HG03575 (cell line): Measurements from ENCODE around the gene L3MBTL4.
"Not testable (repeated sequence)": the region's sequence is repeated elsewhere in the genome, so short reads cannot be mapped to it uniquely, and the experiment has no call there.

Experiments
- ATAC-seq: cut with Tn5 transposase; IDR thresholded peaks from one replicate; pipeline ENCODE4 v1.9.1; 2021; ENCODE audit not compliant: unreplicated experiment, insufficient number of reproducible peaks, low FRiP score; ENCODE audit errors: extremely low read depth

The L3MBTL4 gene

DNA sequence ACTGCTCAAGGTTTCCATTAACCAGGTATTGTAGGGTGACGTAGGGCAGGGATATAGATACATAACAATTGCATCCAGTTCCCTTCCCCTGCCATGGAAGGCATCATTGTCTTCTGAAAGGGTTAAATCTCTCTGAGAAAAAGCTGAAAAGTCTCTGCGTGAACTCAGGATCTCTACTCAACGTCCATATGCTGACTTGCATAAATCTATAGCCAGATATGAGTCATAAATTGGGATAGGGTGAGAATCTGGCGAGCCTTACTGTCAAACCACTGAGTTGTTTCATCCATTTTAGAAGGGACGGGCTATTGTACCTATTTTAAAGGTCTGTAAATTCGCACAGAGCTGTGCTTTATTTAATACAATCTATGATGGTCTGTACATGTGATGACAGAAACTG lies 258.3 kb downstream of the L3MBTL4 start:
- ATAC-seq, result no peak

DNA sequence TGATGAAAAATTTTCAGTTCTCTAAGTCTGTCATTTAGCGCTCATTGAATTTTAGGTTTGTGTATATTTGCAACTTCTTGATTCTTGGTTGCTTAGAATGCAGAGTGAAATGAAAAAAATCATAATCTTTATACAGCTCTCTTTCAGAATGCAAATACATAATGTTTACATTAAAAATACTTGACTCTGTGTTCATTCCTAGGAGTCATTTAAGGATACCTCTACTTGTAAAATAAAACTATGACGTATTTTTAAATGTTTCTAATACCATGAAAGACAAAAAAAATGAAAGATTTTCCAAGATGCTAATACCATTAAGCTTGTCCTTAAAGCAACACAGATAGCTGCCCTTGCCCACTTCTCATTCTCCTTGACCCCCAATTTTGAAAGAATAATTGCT lies 259.0 kb downstream of the L3MBTL4 start:
- ATAC-seq, result no peak

DNA sequence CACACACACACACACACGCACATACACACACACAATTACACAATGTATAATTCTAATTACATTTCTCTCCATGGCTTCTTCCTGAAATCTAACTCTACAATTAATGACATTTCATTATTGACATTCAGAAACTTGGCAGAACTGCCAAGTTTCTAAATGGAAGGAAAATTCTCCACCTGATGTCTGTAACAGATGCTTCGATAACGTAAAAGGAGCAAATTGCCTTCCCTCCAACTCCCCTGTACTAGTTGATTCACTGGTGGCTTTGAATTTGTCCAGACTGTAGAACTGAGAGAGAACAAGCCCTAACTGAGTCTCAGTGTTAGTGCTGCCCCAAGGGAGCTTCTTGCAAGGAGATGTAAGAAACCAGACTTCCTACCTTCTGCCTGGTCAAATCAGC lies 264.3 kb downstream of the L3MBTL4 start:
- ATAC-seq, result no peak

DNA sequence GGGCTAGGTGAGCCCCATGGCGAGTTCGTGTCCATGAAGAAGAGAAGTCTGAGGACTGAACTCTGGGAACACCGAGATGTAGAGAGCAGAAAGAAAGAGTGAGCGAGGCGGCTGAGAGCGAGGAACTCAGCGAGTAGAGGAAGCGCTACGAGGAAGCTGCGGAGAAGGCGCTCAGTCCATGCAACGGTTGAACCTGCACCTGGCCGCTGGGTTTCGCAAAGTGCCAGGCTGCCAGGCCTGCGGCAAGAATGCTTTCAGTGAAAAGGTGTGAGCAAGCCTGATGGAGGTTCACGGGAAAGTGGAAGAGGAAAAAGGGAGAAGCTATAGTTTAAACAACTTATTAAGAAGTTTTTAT lies 268.4 kb downstream of the L3MBTL4 start:
- no peak for ATAC-seq

DNA sequence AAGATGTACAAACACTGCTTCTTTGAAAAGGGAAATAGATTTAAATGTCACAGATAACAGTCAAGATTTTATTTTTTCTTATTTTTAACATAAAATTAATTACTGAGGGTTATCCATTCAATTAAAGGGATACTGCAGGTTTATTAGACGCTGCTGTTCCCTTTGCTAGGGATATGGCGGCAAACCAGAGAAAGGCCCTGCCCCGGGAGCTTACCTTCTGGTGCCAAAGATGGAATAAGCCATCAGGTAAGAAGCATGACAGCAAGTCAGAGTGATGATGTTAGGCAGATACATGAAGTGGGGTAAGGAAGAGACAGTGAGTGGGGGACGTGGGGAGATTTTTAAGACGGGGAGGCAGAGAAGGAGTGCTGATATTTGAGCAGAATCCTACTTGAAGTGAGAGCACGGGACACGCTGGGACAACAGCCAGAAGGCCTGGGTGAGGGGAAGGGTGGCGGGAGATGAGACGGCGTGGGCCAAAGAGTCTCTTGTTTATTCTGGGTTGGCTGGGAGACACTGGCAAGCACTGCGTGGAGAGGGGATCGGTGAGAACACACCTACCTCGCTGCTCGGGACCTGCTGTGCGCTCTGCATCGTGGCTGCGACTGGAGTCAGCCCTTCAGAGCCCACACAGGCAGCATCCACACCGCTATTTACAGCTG lies 268.9 kb downstream of the L3MBTL4 start:
- no peak for ATAC-seq

DNA sequence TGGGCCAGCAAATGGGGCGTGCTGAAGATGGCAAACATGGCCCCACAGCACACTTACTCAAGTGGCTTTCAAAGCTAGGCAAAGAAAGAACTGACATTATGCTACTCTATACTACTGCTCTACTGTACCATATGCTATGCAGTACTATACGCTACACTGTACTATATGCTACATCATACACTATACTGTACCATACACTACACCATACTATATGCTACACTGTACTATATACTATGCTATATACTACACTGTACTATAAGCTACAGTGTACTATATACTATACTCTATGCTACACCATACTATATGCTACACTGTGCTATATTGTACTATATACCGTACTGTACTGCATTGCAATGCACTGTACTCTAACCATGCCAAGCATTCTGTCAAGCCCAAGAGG lies 275.7 kb downstream of the L3MBTL4 start:
- no peak for ATAC-seq

DNA sequence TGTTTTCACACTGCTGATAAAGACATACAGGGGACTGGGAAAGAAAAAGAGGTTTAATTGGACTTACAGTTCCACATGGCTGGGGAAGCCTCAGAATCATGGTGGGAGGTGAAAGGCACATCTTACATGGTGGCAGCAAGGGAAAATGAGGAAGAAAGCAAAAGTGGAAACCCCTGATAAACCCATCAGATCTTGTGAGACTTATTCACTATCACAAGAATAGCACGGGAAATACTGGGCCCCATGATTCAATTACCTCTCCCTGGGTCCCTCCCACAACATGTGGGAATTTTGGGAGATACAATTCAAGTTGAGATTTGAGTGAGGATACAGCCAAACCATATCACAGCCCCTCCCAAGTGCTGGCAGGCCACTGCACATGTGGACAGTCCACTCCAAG lies 278.8 kb downstream of the L3MBTL4 start:
- not testable (repeated sequence) for ATAC-seq

DNA sequence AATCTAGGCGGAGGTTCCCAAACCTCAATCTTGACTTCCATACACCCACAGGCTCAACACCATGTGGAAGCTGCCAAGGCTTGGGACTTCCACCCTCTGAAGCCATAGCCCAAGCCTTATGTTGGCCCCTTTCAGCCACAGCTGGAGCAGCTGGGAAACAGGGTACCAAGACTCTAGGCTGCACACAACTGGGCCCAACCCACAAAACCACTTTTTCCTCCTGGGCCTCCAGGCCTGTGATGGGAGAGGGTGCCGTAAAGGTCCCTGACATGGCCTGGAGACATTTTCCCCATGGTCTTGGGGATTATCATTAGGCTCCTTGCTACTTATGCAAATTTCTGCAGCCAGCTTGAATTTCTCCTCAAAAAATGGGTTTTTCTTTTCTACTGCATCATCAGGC lies 279.7 kb downstream of the L3MBTL4 start:
- ATAC-seq, result not testable (repeated sequence)

DNA sequence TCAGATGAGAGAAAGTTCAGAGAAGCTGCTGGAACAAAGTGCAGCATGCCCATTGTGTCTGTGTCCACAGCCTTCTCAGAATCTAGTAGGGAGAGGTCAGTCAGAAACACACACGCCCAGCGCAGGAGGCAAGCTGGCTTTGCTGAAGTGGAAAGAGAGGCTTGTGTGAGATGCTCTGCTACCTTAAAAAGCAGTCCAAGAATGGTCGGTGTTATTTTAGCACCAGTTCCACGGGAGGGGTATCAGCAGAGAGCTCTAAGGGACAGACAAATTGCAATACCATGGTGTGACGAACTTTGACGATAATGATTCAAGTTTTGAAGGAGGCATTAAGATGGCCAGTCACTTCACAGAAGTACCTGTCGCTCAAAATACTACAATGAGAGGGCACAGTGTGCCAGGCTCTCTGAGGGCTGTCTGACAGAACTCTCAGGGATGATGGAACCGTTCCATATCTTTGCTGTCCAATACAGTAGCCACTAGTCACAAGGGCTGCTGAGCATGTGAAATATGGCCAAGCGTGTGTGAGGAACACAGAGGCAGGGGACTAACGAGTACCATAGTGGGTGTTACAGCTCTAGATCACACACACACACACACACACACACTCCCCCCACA lies 281.9 kb downstream of the L3MBTL4 start:
- ATAC-seq, result no peak

DNA sequence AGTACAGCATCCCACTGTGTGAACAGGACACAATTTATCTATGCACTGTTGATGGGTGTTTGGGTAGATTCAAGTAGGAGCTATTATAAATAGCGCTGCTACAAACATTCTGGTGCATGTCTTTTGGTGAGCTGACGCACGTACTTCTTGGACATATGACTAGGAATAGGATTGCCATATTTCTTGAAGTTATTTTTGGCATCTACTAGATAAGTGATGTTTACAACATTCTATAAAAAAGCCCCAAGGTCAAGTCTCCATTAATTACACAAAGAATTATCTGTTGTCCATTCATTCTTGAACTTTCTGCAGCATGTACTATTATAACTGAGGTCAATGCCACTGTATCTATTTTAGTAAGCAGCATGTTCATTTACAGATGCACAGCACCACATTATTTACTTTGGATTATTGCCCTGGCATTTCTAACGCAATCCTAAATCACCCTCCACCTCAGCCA lies 293.9 kb downstream of the L3MBTL4 start:
- no peak for ATAC-seq

DNA sequence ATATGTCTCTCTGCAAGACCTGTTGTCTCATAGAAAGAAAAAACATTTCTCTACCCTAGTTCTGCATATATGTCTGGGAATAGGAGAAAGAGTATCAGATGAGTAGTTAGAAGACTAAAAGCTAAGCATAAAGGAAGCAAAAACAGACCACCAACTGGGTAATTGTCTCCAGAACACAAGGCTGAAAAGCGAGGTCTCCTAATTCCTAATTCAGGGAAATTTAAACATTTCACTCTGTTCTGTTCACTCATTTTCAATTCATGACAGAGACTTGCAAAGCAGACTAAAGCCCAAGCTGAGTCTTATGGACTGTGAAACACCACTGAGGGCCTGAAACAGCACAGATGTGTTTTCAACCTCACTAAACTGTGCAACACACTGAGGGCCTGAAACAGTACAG lies 294.9 kb downstream of the L3MBTL4 start:
- ATAC-seq, result no peak

DNA sequence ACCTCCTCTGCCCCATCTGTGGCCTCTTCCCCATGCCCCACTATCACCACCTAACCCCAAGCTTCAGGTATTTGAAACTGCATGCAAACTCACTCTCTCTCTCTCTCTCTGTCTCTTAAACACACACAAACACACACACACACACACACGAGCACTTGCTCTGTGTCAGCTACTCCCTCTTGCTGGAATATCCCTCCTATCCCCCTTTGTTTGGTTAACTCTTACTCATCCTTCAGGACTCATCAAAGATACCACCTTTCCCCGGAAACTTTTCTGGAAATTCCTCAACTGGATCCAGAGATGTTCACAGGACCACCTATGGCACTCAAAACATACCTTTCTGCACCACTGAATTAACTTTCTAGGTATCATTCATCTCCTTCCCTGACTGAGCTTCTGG lies 296.6 kb downstream of the L3MBTL4 start:
- no peak for ATAC-seq

DNA sequence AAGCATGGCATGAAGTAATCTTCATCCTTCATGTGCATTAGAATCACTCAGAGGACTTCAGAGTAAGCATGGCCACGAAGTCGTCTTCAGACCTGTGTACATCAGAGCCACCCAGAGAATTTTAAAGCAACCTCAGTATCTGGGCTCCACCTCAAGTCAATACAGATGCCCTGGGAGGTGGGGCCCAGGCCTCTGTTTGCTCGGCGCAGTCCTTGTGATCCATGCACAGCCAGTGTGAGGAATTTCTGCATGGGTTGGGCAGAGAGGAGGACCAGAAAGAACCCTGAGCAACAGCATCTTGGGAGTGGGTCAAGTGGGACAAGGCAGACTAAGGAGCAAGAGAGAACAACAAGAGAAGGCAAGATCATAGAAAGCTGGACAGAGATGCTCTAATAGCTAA lies 299.0 kb downstream of the L3MBTL4 start:
- no peak for ATAC-seq

DNA sequence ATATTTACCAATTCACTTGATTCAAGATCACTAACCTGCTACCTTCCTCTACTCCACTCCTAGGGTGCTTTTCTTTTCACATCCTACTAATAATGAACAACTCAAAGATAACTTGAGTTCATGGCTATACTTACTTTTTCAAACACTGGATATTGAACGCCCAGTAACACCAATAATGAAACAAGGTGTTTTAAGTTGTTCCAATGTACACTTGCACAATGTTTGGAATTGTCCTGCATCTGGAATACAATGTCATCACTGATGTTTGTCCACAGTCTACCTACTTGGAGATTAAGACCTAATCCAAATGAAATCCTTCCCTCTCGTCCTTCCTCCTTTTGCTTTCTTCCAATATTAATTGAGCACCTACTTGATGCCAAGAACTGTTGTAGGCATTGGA lies 301.1 kb downstream of the L3MBTL4 start:
- ATAC-seq, result no peak

DNA sequence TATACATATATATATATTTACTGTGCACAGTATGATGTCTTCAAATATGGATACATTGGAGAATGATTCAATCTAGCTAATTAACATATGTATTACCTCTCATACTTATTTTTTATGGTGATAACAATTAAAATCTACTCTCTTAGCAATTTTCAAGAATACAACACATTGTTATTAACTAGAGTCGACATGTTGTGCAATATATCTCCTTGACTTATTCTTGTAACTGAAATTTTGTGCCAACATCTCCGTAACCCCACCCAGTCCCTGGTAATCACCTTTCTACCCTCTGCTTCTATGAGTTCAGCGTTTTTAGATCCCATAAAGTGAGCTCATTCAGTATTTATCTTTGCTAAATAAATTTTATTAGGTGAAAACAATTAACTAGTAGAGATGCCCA lies 303.0 kb downstream of the L3MBTL4 start:
- ATAC-seq, result no peak

DNA sequence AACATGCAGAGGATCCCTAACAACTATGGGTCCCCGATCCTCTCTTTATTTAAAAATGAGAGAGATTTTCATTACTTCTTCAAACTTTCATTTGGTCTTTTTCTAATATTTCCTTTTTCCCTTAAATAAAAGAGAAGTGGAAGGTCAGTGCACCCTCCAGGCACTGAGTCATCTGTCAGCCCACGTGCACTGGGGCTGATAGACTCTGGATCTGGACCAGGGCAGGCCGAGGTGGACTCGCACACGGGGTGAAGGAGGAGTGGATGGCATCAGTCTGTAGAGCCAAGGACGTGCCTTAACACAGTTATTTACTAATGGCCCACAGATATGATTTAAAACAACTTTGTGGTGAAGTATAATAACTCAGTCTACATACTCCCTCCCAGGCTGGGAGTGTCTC lies 305.0 kb downstream of the L3MBTL4 start:
- no peak for ATAC-seq

DNA sequence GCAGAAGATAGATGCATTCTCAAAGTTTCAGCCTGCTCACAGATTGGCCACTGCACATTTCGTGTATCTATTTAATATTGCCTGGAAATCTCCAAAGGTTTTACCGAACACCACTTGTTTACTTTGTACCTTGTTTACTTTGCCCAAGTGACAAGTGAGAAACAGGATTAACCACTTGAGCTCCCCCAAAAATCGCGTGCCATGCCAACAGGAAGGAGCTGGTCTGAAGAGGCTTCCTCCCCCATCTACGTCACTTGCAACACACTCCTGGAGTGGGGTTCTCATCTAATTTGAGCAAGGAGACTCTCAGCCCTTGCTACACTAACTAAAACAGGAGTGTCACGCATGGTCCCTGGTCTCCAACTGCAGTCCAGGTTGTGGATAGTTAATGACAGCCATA lies 306.9 kb downstream of the L3MBTL4 start:
- ATAC-seq, result no peak

DNA sequence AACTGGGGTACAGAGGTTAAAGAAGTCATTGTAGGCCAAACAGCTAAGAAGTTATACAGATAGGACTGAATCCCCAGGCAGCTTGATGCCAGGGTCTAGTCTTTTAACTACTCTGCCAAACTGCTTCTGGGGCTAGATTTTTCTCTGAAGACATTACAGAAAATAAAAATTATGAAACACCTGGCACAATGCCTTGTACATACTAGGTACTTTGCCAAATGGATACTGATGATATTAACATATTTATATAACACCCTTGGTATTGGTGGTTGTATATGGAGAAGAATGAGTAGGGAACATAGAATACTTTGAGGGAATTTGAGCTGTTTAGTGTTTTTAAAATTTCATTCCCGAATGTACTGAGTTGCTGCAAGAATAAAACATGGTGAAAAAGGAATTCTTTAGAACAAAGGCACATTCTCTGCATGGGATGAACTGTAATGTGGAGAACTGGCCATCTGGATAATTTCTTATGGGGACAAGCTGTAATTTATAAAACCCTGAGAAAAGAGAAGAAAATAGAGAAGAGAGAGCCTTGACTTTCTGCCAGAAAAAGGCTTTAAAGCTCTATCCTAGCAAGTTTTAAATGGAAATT lies 308.5 kb downstream of the L3MBTL4 start:
- no peak for ATAC-seq

DNA sequence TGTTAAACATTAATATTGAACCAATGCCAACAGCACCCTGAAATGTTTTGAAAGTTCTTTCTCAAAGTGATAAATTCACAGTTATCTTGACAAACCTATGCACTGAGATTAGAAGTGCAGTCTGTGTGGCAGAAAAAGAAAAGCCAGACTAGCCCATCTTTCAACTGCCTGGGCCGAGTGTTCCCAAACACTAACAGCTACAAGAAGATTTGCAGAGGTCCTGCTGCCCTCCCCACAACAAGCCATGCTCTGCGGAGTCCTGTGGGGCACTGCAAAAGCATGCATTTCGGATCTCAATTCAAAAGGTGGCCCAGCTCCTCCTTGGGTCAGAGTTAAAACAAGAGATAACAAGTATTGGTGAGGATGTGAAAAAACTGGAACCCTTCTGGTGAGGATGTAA lies 311.0 kb downstream of the L3MBTL4 start:
- no peak for ATAC-seq

DNA sequence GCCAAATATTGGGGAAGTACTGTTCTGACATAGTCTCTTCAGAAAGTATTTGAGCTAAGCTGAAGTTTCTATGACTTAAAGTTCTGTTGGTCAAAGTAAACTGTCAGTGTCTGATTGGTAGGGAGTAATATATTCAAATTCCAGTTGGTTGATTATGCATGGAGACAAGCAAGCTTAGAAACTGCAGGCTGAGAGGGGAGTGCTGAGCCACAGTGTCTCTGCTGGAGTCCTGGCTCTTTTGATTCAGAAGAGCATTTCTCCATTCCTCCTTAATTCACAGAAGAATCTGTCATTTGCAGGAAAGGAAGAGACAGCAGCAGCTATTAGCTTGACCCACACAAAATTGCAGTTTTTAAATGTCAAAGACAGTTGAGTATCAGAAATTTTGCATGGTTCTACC lies 318.0 kb downstream of the L3MBTL4 start:
- no peak for ATAC-seq

DNA sequence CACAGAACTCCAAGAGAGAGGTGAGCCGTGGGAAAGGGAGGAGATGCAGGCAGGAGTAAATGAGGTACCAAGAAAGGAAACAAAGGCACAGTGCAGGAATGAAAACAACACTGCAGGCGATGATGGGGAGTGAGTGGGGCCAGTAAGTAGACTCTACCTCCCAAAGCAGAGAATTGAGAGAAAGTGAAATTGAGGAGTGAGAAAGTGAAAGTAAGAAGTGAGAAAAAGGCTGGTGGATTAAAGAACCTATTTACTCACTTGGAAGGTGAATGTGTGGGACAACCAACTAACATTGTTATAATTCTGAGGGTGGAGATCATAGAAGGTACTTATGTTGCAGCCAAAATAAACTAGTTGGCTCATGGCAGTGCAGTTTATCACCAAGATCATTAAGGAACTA lies 326.3 kb downstream of the L3MBTL4 start:
- ATAC-seq, result no peak
